ENCODE measurements around the gene ARHGEF19. TPM values are rescaled to one million over a fixed set of nuclear protein-coding genes. Genes with fewer than 3 reads are reported as not detected.

The ARHGEF19 gene
- total RNA-seq, 1 donor from 2014 or later = 19.4 TPM

DNA sequence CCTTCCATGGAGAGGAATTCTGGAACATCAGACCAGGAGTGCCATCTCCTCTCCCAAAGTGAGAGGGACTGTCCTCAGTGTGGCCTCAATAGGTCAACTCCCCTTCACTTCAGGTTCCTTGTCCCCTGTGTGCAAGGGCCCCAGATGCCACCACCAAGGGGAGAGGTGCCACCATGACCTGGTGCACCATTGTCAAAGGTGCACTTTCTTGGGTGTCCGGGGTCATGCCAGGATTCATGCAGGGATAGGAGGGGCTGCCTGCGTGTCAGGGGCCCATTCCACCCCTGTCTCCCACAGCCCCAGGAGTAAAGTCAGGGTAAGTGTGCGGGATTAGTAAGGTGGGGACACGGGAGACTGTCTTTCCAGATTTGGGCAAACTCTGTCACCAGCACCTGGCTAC is 35.1 kb downstream of the ARHGEF19 start:
- peaks cover 75% of the 10 kb centered on the region for H3K4me1 ChIP-seq

GRCh38 chr1:16176653-16177052 is 35.8 kb downstream of the ARHGEF19 start:
- Histone ChIP-seq H3K27ac (peak overlapping the region; percentile 93), H3K9me3 (no peaks in the 10 kb centered on the region), H3K36me3 (no peaks in the 10 kb centered on the region), H3K4me1 (peaks cover 69% of the 10 kb centered on the region), H3K27me3 (no peaks in the 10 kb centered on the region), H3K4me3 (no peak overlapping the region)
- no peak for DNase-seq (ENCODE audit: extremely low spot score in 2 of 2)
- TF ChIP-seq CTCF (IDR thresholded peaks at IDR 0.05) (no peak), POLR2AphosphoS5 (IDR thresholded peaks at IDR 0.05; ENCODE audit: insufficient read depth in 1 of 2, low read depth in 1 of 2) (no peak)
- intact Hi-C loops (cut with DNase I) = no loop called here

More for the DNA sequence above, 35.1 kb downstream of the ARHGEF19 start:
- Histone ChIP-seq H3K9me3 (no peaks in the 10 kb centered on the region), H3K27ac (peak overlapping the region; percentile 93), H3K36me3 (no peaks in the 10 kb centered on the region), H3K4me3 (no peak overlapping the region), H3K27me3 (no peaks in the 10 kb centered on the region)
- DNase-seq (ENCODE audit: extremely low spot score in 2 of 2) = no peak
- TF ChIP-seq CTCF (IDR thresholded peaks at IDR 0.05) = no peak
- TF ChIP-seq POLR2A (IDR thresholded peaks at IDR 0.05) = no peak
- no peak for TF ChIP-seq POLR2AphosphoS5 (IDR thresholded peaks at IDR 0.05; ENCODE audit: insufficient read depth in 1 of 2, low read depth in 1 of 2)
- intact Hi-C loops (cut with DNase I) = no loop called here

- no peaks in the 10 kb centered on the region for H3K9me3 ChIP-seq
- H3K36me3 ChIP-seq = no peaks in the 10 kb centered on the region
- no peak overlapping the region for H3K4me3 ChIP-seq
- no peak for DNase-seq (ENCODE audit: extremely low spot score in 2 of 2)
- H3K4me1 ChIP-seq = peaks cover 61% of the 10 kb centered on the region
- TF ChIP-seq POLR2A (IDR thresholded peaks at IDR 0.05) = no peak
- peak; percentile 77 to 90 for TF ChIP-seq POLR2AphosphoS5 (IDR thresholded peaks at IDR 0.05; ENCODE audit: insufficient read depth in 1 of 2, low read depth in 1 of 2)
- TF ChIP-seq CTCF (IDR thresholded peaks at IDR 0.05) = no peak
- no peaks in the 10 kb centered on the region for H3K27me3 ChIP-seq
- intact Hi-C loops (cut with DNase I) = no loop called here
- peak overlapping the region; percentile 93 for H3K27ac ChIP-seq
Measured at GRCh38 chr1:16175610-16176553, 36.6 kb downstream of the ARHGEF19 start.

DNA sequence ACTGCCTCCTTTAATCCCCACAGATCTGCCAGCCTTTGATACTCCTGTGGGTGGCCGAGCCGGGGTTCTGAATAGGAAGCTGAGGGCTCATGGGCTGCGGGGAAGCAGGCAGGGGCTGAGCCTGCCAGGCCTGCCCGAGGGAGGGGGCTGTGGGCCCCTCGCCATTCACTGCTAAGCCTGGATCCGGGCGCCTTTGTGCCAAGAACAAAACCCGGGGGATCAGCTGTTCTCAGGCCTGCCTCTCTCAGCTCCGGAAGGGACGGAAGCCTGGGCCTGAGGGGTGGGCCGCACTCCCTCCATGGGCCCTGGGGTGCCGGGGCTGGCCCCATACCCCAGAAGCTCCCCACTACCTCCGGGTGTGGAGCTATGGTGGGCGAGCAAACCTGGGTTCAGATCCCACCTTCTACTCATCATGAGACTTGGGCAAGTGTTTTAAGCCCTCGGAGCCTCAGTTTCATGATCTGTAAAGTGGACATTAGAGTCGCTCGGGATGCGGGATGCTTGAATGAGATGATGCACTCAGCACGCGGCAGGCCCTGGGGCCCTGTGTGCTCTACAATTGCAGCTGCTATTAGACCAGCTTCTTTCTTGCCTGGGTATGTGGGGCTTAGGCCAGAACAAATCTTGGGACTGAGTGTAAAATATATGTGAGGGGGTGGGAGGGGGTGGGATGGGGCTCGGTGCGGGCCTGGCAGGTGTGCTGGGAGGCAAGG is 37.4 kb downstream of the ARHGEF19 start:
- Histone ChIP-seq H3K9me3 (no peaks in the 10 kb centered on the region), H3K4me3 (no peak overlapping the region), H3K4me1 (peaks cover 55% of the 10 kb centered on the region), H3K36me3 (no peaks in the 10 kb centered on the region), H3K27ac (peak overlapping the region; percentile 93), H3K27me3 (no peaks in the 10 kb centered on the region)
- no peak for DNase-seq (ENCODE audit: extremely low spot score in 2 of 2)
- intact Hi-C loops (cut with DNase I) = no loop called here
- TF ChIP-seq CTCF (IDR thresholded peaks at IDR 0.05) = no peak

Data from vagina (tissue), 2 donors.